ENCODE measurements around the gene DNAH6. TPM values are rescaled to one million over a fixed set of nuclear protein-coding genes. Genes with fewer than 3 reads are reported as not detected.

DNAH6 gene
- polyA plus RNA-seq, 3 donors, result 0.04 TPM; not detected in 2

DNA sequence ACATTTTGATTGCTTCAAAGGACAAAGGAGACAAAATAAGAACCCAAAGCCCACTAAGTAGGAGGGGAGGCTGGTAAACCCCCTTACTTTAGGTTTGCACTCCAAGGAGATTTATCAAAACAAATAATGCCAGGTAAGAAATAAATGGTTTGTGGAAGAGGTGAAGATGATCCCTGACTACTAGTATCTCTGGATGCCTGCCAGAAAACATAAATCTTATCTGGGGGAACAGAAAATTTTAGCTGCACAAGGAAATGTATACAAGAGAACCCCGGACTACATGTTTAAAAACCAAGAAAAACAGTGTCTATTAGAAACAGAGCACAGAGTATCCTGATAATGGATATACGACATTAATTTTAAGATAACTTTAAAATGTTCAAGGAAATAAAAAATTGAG lies 250.5 kb downstream of the DNAH6 start:
- TF ChIP-seq, protein P1, sequence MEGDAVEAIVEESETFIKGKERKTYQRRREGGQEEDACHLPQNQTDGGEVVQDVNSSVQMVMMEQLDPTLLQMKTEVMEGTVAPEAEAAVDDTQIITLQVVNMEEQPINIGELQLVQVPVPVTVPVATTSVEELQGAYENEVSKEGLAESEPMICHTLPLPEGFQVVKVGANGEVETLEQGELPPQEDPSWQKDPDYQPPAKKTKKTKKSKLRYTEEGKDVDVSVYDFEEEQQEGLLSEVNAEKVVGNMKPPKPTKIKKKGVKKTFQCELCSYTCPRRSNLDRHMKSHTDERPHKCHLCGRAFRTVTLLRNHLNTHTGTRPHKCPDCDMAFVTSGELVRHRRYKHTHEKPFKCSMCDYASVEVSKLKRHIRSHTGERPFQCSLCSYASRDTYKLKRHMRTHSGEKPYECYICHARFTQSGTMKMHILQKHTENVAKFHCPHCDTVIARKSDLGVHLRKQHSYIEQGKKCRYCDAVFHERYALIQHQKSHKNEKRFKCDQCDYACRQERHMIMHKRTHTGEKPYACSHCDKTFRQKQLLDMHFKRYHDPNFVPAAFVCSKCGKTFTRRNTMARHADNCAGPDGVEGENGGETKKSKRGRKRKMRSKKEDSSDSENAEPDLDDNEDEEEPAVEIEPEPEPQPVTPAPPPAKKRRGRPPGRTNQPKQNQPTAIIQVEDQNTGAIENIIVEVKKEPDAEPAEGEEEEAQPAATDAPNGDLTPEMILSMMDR (IDR thresholded peaks at IDR 0.05), result no peak
- H3K27ac Mint-ChIP-seq, result no peak overlapping the region
- Histone ChIP-seq H3K27ac (ENCODE audit: low read depth in 1 of 2, low read length in 2 of 2) (no peak overlapping the region), H4K20me1 (ENCODE audit: insufficient read depth, low read length) (no peaks in the 10 kb centered on the region), H2AFZ (ENCODE audit: insufficient read depth, low read depth, low read length, poor library complexity, severe bottlenecking) (no peak overlapping the region), H3K27me3 (ENCODE audit: control insufficient read depth in 2 of 2, insufficient read depth in 2 of 2, low read length in 2 of 2) (no peaks in the 10 kb centered on the region), H3K79me2 (ENCODE audit: insufficient read depth, low read length) (no peaks in the 10 kb centered on the region), H3K9ac (ENCODE audit: insufficient read depth, low read length, poor library complexity, severe bottlenecking) (no peak overlapping the region), H3K4me1 (ENCODE audit: control insufficient read depth in 1 of 2, insufficient read depth in 2 of 2, low read length in 2 of 2) (no peaks in the 10 kb centered on the region), H3K36me3 (replicated peaks in 1 of 2; ENCODE audit: control insufficient read depth in 1 of 2, insufficient read depth in 2 of 2, low read length in 2 of 2) (no peaks in the 10 kb centered on the region), H3K9me3 (replicated peaks in 1 of 2; ENCODE audit: control insufficient read depth in 1 of 2, insufficient read depth in 1 of 2, low read length in 2 of 2) (peaks cover 7% of the 10 kb centered on the region in 2 donors), H3K4me2 (replicated peaks; ENCODE audit: extremely low read depth, low read length, poor library complexity, severe bottlenecking) (no peak overlapping the region), H3K4me3 (replicated peaks in 1 of 3; ENCODE audit: low read depth in 2 of 3, low read length in 3 of 3) (no peak overlapping the region)
- H3K9me3 Mint-ChIP-seq, result peaks cover 7 to 15% (median 13%) of the 10 kb centered on the region in 7 donors
- intact Hi-C loops (cut with micrococcal nuclease), result no loop called here
- no peaks in the 10 kb centered on the region for H3K36me3 Mint-ChIP-seq
- peaks cover 4 to 11% (median 5%) of the 10 kb centered on the region in 3 donors for H3K27me3 Mint-ChIP-seq (ENCODE audit: low read depth in 3 of 3)
- no peaks in the 10 kb centered on the region for H3K4me1 Mint-ChIP-seq
- no CpG with 5 or more reads among the region's 2 CpGs for WGBS (ENCODE audit: insufficient coverage)
- DNase-seq, result no peak
- no peak overlapping the region for H3K4me3 Mint-ChIP-seq

DNA sequence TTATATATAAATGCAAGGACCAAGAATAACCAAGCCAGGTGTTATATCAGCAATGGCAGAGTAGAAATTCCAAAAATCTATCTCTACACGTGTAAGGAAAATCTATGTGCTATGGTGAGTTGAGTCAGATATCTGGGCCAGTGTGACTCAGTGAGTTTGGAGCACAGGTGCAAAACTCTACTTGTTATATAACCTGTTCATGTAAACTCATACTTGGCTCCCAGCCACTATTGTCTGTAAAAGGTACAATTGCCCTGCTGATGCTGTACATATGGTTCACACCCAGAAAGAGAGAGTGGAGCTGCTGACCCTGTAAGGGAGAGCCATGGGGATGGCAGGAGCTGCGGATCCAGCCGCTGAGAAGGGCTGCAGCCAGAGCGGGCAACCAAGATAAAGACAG lies 252.5 kb downstream of the DNAH6 start:
- WGBS (ENCODE audit: insufficient coverage), result no CpG with 5 or more reads among the region's 4 CpGs

More for the DNA sequence above, 252.5 kb downstream of the DNAH6 start:
- Mint-ChIP-seq H3K27me3 (ENCODE audit: low read depth in 3 of 3) (peaks cover 0 to 9% (median 4%) of the 10 kb centered on the region in 3 donors), H3K27ac (no peak overlapping the region), H3K4me3 (no peak overlapping the region), H3K9me3 (peaks cover 7 to 22% (median 17%) of the 10 kb centered on the region in 7 donors), H3K36me3 (no peaks in the 10 kb centered on the region), H3K4me1 (no peaks in the 10 kb centered on the region)
- no peak overlapping the region for H2AFZ ChIP-seq (ENCODE audit: insufficient read depth, low read depth, low read length, poor library complexity, severe bottlenecking)
- no peaks in the 10 kb centered on the region for H3K36me3 ChIP-seq (replicated peaks in 1 of 2; ENCODE audit: control insufficient read depth in 1 of 2, insufficient read depth in 2 of 2, low read length in 2 of 2)
- H3K9me3 ChIP-seq (replicated peaks in 1 of 2; ENCODE audit: control insufficient read depth in 1 of 2, insufficient read depth in 1 of 2, low read length in 2 of 2), result peaks cover 7% of the 10 kb centered on the region in 2 donors
- intact Hi-C loops (cut with micrococcal nuclease), result no loop called here
- H3K9ac ChIP-seq (ENCODE audit: insufficient read depth, low read length, poor library complexity, severe bottlenecking), result no peak overlapping the region
- H3K4me2 ChIP-seq (replicated peaks; ENCODE audit: extremely low read depth, low read length, poor library complexity, severe bottlenecking), result no peak overlapping the region
- DNase-seq, result no peak
- no peak overlapping the region for H3K27ac ChIP-seq (ENCODE audit: low read depth in 1 of 2, low read length in 2 of 2)
- no peaks in the 10 kb centered on the region for H3K27me3 ChIP-seq (ENCODE audit: control insufficient read depth in 2 of 2, insufficient read depth in 2 of 2, low read length in 2 of 2)
- no peaks in the 10 kb centered on the region for H4K20me1 ChIP-seq (ENCODE audit: insufficient read depth, low read length)
- H3K4me3 ChIP-seq (replicated peaks in 1 of 3; ENCODE audit: low read depth in 2 of 3, low read length in 3 of 3), result no peak overlapping the region
- TF ChIP-seq, protein P1 (IDR thresholded peaks at IDR 0.05), result no peak
- H3K4me1 ChIP-seq (ENCODE audit: control insufficient read depth in 1 of 2, insufficient read depth in 2 of 2, low read length in 2 of 2), result no peaks in the 10 kb centered on the region
- no peaks in the 10 kb centered on the region for H3K79me2 ChIP-seq (ENCODE audit: insufficient read depth, low read length)
